Stimulated activated CD8-positive, alpha-beta memory T cell treated with anti-CD3 and anti-CD28 coated beads, Interleukin-4, amount 100 ng/mL, for 48 hours (primary cell): ENCODE measurements around the gene SH2D7.

ENCODE experiments used
- DNase-seq: peaks from one replicate; pipeline ENCODE4 v3.0.0-alpha.2; 2020

Gene SH2D7

GRCh38 chr15:78061963-78062427 lies 30.4 kb upstream of the SH2D7 start:
- DNase-seq = no peak

- no peak for DNase-seq
These were observed 29.1 kb upstream of the SH2D7 start for GRCh38 chr15:78063217-78063616.

- no peak for DNase-seq
These were observed 28.4 kb upstream of the SH2D7 start for GRCh38 chr15:78063970-78064385.

- DNase-seq = no peak
These were observed 27.8 kb upstream of the SH2D7 start for GRCh38 chr15:78064544-78064943.

- no peak for DNase-seq
These were observed 27.0 kb upstream of the SH2D7 start for GRCh38 chr15:78065284-78065872.

- DNase-seq = no peak
These were observed 26.1 kb upstream of the SH2D7 start for GRCh38 chr15:78065973-78066946.

GRCh38 chr15:78067328-78068228 lies 24.8 kb upstream of the SH2D7 start:
- no peak for DNase-seq

GRCh38 chr15:78069052-78069414 lies 23.3 kb upstream of the SH2D7 start:
- DNase-seq = no peak

- no peak for DNase-seq
These were observed 22.8 kb upstream of the SH2D7 start for GRCh38 chr15:78069462-78070029.

GRCh38 chr15:78070049-78070700 lies 22.2 kb upstream of the SH2D7 start:
- DNase-seq = peak; percentile 63

- no peak for DNase-seq
These were observed 21.0 kb upstream of the SH2D7 start for GRCh38 chr15:78071383-78071782.

GRCh38 chr15:78072080-78072892 lies 20.1 kb upstream of the SH2D7 start:
- no peak for DNase-seq

GRCh38 chr15:78073046-78073787 lies 19.1 kb upstream of the SH2D7 start:
- no peak for DNase-seq

- no peak for DNase-seq
These were observed 16.7 kb upstream of the SH2D7 start for GRCh38 chr15:78075490-78076230.

GRCh38 chr15:78076231-78077052 lies 15.9 kb upstream of the SH2D7 start:
- no peak for DNase-seq

- peak; percentile 82 for DNase-seq
These were observed 15.1 kb upstream of the SH2D7 start, which contains the start of gene TBC1D2B for GRCh38 chr15:78077053-78077870. Gene TBC1D2B, minus strand, starts transcription at chr15:78077711. Its CDS starts 59 bp downstream, at chr15:78077652.

- no peak for DNase-seq
These were observed 14.5 kb upstream of the SH2D7 start for GRCh38 chr15:78077871-78078210.
